IPS-20b (cell line): ENCODE data around the gene PARD3.

Experiments used
- H3K27ac ChIP-seq: one replicate; pipeline ENCODE4 v1.5.1; 2013; ENCODE audit warnings: low read length
- H3K27me3 ChIP-seq: 2 replicates; pipeline ENCODE4 v1.6.1; 2013; ENCODE audit warnings: mild to moderate bottlenecking, low read length, inconsistent platforms; ENCODE audit not compliant: insufficient read depth
- H3K36me3 ChIP-seq: 2 replicates; pipeline ENCODE4 v1.6.1; 2013; ENCODE audit warnings: low read depth, mild to moderate bottlenecking, inconsistent platforms, low read length, moderate library complexity; ENCODE audit not compliant: insufficient read depth
- H3K4me1 ChIP-seq: 2 replicates; pipeline ENCODE4 v1.6.1; 2013; ENCODE audit warnings: mild to moderate bottlenecking, control low read depth, inconsistent platforms, low read length, moderate library complexity; ENCODE audit not compliant: insufficient read depth
- H3K4me3 ChIP-seq: 2 replicates; pipeline ENCODE4 v1.5.1; 2013; ENCODE audit warnings: mild to moderate bottlenecking, low read length, inconsistent platforms
- H3K9ac ChIP-seq: 2 replicates; pipeline ENCODE4 v1.6.1; 2013; ENCODE audit warnings: low read depth, mild to moderate bottlenecking, inconsistent platforms, low read length, moderate library complexity
- H3K9me3 ChIP-seq: 2 replicates; pipeline ENCODE4 v1.6.1; 2013; ENCODE audit warnings: mild to moderate bottlenecking, low read depth, low read length, inconsistent platforms; ENCODE audit not compliant: insufficient read depth

Gene PARD3

DNA sequence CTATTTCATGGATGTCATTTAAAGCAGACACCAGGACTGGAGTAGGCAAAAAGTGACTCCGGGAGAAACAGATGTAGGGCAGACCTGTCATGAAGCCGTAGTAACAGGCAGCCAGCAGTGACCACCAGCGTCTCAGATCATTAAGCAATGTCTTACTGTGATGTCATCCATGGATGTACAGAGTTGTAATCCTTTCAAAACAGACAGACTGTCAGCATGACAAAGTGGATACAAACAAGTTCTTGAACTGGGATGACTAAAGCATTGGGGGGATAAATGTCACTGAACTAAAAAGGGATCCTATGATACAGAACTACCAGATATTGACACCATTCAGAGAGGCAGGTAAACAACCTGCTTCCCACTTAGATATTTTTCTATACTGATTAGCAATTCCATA lies 675.5 kb downstream of the PARD3 start:
- Histone ChIP-seq H3K36me3 (no peaks in the 10 kb centered on the region), H3K27me3 (no peaks in the 10 kb centered on the region), H3K27ac (no peak overlapping the region), H3K4me1 (no peaks in the 10 kb centered on the region; the same call in 1 of the 2 replicates), H3K9me3 (no peaks in the 10 kb centered on the region), H3K4me3 (no peak overlapping the region), H3K9ac (no peak overlapping the region)

DNA sequence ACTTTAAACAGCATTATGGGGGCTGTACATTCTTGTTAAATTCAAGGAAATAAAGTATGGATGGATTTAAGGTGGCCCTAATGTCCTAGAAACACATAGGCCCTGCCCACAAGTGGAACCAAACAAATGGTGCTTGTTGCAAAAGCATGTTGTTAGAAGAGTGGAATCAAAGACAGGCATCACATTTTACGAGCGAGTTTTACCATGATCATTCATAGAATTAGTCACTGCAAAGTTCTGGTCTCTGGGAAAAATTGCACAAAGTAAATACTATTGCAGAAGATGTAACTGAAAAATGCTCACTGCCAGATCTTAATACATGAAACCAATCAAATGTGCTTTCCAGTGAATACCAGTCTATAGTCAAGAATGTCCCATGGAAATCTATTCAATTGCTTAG lies 677.1 kb downstream of the PARD3 start:
- H3K9ac ChIP-seq: no peak overlapping the region
- no peaks in the 10 kb centered on the region for H3K27me3 ChIP-seq
- H3K27ac ChIP-seq: no peak overlapping the region
- H3K36me3 ChIP-seq: no peaks in the 10 kb centered on the region
- no peaks in the 10 kb centered on the region; the same call in 1 of the 2 replicates for H3K4me1 ChIP-seq
- no peak overlapping the region for H3K4me3 ChIP-seq
- no peaks in the 10 kb centered on the region for H3K9me3 ChIP-seq

DNA sequence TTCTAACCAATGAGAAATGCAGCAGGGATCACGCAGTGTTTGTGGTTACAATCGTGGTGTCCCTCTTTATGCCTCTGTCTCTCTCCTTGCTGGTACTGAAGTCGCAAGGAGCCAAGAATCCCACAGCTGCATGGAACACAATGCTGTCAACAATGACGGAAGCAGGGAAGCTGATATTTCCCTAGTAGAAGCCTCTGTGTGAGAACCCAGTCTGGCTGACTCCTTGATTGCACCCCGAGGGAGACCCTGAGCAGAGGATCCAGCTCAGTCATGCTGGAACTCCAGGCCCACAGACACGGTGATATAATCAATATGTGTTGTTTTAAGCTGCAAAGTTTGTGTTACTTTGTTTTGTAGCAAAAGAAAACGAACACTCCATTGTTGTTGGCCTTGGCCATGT lies 677.9 kb downstream of the PARD3 start:
- H3K9ac ChIP-seq: no peak overlapping the region
- H3K4me1 ChIP-seq: no peaks in the 10 kb centered on the region; the same call in 1 of the 2 replicates
- no peak overlapping the region for H3K27ac ChIP-seq
- no peaks in the 10 kb centered on the region for H3K27me3 ChIP-seq
- H3K9me3 ChIP-seq: no peaks in the 10 kb centered on the region
- no peaks in the 10 kb centered on the region for H3K36me3 ChIP-seq
- no peak overlapping the region for H3K4me3 ChIP-seq

GRCh38 chr10:34135515-34135914 lies 679.6 kb downstream of the PARD3 start:
- Histone ChIP-seq H3K9me3 (no peaks in the 10 kb centered on the region), H3K27ac (no peak overlapping the region), H3K4me1 (no peaks in the 10 kb centered on the region; the same call in 1 of the 2 replicates), H3K4me3 (no peak overlapping the region), H3K36me3 (0 out of 2 replicates have a peak, but pooled peaks cover 9% of the 10 kb centered on the region), H3K9ac (no peak overlapping the region), H3K27me3 (no peaks in the 10 kb centered on the region)

DNA sequence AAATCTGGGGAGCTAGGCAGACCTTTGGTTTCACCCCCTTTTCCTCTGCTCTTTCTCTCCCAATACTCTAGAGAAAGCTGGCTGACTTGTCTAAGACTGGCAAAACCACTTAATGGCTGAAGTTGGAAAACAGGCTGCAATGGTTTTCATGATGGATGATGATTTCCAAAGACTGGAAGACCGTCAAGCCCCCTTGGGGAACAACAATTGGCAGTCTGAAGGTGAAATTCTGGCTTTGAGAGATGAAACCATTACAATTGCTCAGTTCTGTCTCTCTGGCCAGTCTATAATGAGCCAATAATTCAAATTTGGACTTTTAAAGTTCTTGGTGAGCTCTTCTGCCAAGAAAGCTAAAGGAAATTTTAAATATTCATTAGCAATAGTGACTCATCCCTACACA lies 680.5 kb downstream of the PARD3 start:
- Histone ChIP-seq H3K9me3 (no peaks in the 10 kb centered on the region), H3K9ac (no peak overlapping the region), H3K36me3 (0 out of 2 replicates have a peak, but pooled peaks cover 9% of the 10 kb centered on the region), H3K4me1 (no peaks in the 10 kb centered on the region; the same call in 1 of the 2 replicates), H3K4me3 (no peak overlapping the region), H3K27ac (no peak overlapping the region), H3K27me3 (no peaks in the 10 kb centered on the region)

GRCh38 chr10:34133406-34133805 lies 681.7 kb downstream of the PARD3 start:
- Histone ChIP-seq H3K36me3 (0 out of 2 replicates have a peak, but pooled peaks cover 9% of the 10 kb centered on the region), H3K27me3 (no peaks in the 10 kb centered on the region)

GRCh38 chr10:34131152-34131551 lies 683.9 kb downstream of the PARD3 start:
- H3K36me3 ChIP-seq: 0 out of 2 replicates have a peak, but pooled peaks cover 9% of the 10 kb centered on the region
- no peak overlapping the region for H3K27ac ChIP-seq
- no peak overlapping the region for H3K4me3 ChIP-seq
- H3K4me1 ChIP-seq: no peaks in the 10 kb centered on the region
- H3K27me3 ChIP-seq: no peaks in the 10 kb centered on the region
- H3K9me3 ChIP-seq: no peaks in the 10 kb centered on the region
- no peak overlapping the region for H3K9ac ChIP-seq

More at GRCh38 chr10:34133406-34133805, 681.7 kb downstream of the PARD3 start:
- no peaks in the 10 kb centered on the region; the same call in 1 of the 2 replicates for H3K4me1 ChIP-seq
- H3K9ac ChIP-seq: no peak overlapping the region
- H3K9me3 ChIP-seq: no peaks in the 10 kb centered on the region
- H3K4me3 ChIP-seq: no peak overlapping the region
- no peak overlapping the region for H3K27ac ChIP-seq

GRCh38 chr10:34127676-34128075 lies 687.4 kb downstream of the PARD3 start:
- H3K9me3 ChIP-seq: no peaks in the 10 kb centered on the region
- 0 out of 2 replicates have a peak, but pooled peaks cover 9% of the 10 kb centered on the region for H3K36me3 ChIP-seq
- no peaks in the 10 kb centered on the region for H3K4me1 ChIP-seq
- H3K9ac ChIP-seq: no peak overlapping the region
- no peak overlapping the region for H3K27ac ChIP-seq
- no peaks in the 10 kb centered on the region for H3K27me3 ChIP-seq
- no peak overlapping the region for H3K4me3 ChIP-seq

GRCh38 chr10:34126371-34127151 lies 688.5 kb downstream of the PARD3 start:
- H3K27me3 ChIP-seq: no peaks in the 10 kb centered on the region
- 0 out of 2 replicates have a peak, but pooled peaks cover 9% of the 10 kb centered on the region for H3K36me3 ChIP-seq
- no peaks in the 10 kb centered on the region for H3K9me3 ChIP-seq
- no peak overlapping the region for H3K4me3 ChIP-seq
- H3K9ac ChIP-seq: no peak overlapping the region
- H3K27ac ChIP-seq: no peak overlapping the region
- no peaks in the 10 kb centered on the region for H3K4me1 ChIP-seq

DNA sequence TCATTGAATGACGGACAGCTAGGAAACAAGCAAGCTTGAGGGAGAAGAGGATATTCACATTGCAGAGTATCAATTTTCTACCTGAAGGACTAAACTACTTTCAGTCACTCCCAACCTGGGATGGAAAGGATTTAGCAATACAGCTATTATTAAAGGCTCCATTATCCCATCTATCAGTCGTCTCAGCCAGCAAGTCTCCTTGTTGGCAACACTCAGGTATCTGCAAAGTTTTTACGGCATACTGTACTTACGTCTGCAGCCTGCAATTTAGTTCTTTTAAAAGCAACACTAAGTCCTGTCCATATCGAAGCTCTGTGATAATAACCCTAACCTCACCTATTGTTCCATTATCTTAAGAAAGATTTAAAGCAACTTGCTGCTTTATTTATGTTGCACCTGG lies 689.4 kb downstream of the PARD3 start:
- Histone ChIP-seq H3K9ac (no peak overlapping the region), H3K27me3 (no peaks in the 10 kb centered on the region), H3K36me3 (0 out of 2 replicates have a peak, but pooled peaks cover 1% of the 10 kb centered on the region), H3K27ac (no peak overlapping the region), H3K9me3 (no peaks in the 10 kb centered on the region), H3K4me3 (no peak overlapping the region), H3K4me1 (peaks cover 6% of the 10 kb centered on the region; the same call in 1 of the 2 replicates)

GRCh38 chr10:34124522-34125035 lies 690.5 kb downstream of the PARD3 start:
- no peak overlapping the region for H3K4me3 ChIP-seq
- no peaks in the 10 kb centered on the region for H3K36me3 ChIP-seq
- H3K27ac ChIP-seq: no peak overlapping the region

More at GRCh38 chr10:34124522-34125035, 690.5 kb downstream of the PARD3 start:
- H3K4me1 ChIP-seq: peaks cover 6% of the 10 kb centered on the region; the same call in 1 of the 2 replicates
- no peaks in the 10 kb centered on the region for H3K9me3 ChIP-seq
- no peak overlapping the region for H3K9ac ChIP-seq
- H3K27me3 ChIP-seq: no peaks in the 10 kb centered on the region
